ENCODE data around the gene OSR1.
"Not testable (repeated sequence)": the region's sequence is repeated elsewhere in the genome, so short reads cannot be mapped to it uniquely, and the experiment has no call there.

Gene OSR1

GRCh38 chr2:19358242-19359020 is at the start of gene OSR1:
OSR1 (minus strand) TSS chr2:19358623; CDS start chr2:19353805, 4,818 bp downstream.
- DNase-seq (ENCODE audit: low read depth in 4 of 4, low spot score in 1 of 4): no peak

GRCh38 chr2:19403785-19404184 is 45.4 kb upstream of the OSR1 start:
- DNase-seq (ENCODE audit: low read depth in 4 of 4, low spot score in 1 of 4): no peak

- DNase-seq (ENCODE audit: low read depth in 4 of 4, low spot score in 1 of 4): no peak
These were observed 33.8 kb upstream of the OSR1 start for GRCh38 chr2:19392191-19392590.

GRCh38 chr2:19389469-19389868 is 31.0 kb upstream of the OSR1 start:
- DNase-seq (ENCODE audit: low read depth in 4 of 4, low spot score in 1 of 4): not testable (repeated sequence)

GRCh38 chr2:19380532-19380931 is 22.1 kb upstream of the OSR1 start:
- DNase-seq (ENCODE audit: low read depth in 4 of 4, low spot score in 1 of 4): no peak

- no peak for DNase-seq (ENCODE audit: low read depth in 4 of 4, low spot score in 1 of 4)
These were observed 20.5 kb upstream of the OSR1 start for GRCh38 chr2:19378939-19379338.

- no peak for DNase-seq (ENCODE audit: low read depth in 4 of 4, low spot score in 1 of 4)
These were observed 19.3 kb upstream of the OSR1 start for GRCh38 chr2:19377717-19378116.

GRCh38 chr2:19373352-19373751 is 14.9 kb upstream of the OSR1 start:
- DNase-seq (ENCODE audit: low read depth in 4 of 4, low spot score in 1 of 4): no peak

- no peak for DNase-seq (ENCODE audit: low read depth in 4 of 4, low spot score in 1 of 4)
These were observed 13.7 kb upstream of the OSR1 start for GRCh38 chr2:19371996-19372582.

GRCh38 chr2:19369341-19369955 is 11.0 kb upstream of the OSR1 start:
- DNase-seq (ENCODE audit: low read depth in 4 of 4, low spot score in 1 of 4): no peak

GRCh38 chr2:19368760-19369159 is 10.3 kb upstream of the OSR1 start:
- DNase-seq (ENCODE audit: low read depth in 4 of 4, low spot score in 1 of 4): no peak

- DNase-seq (ENCODE audit: low read depth in 4 of 4, low spot score in 1 of 4): no peak
These were observed 8.9 kb upstream of the OSR1 start for GRCh38 chr2:19367326-19367725.

- DNase-seq (ENCODE audit: low read depth in 4 of 4, low spot score in 1 of 4): no peak
These were observed 6.7 kb upstream of the OSR1 start for GRCh38 chr2:19365126-19365525.

- DNase-seq (ENCODE audit: low read depth in 4 of 4, low spot score in 1 of 4): no peak
These were observed 5.6 kb upstream of the OSR1 start for GRCh38 chr2:19364014-19364413.

- DNase-seq (ENCODE audit: low read depth in 4 of 4, low spot score in 1 of 4): no peak
These were observed 5.0 kb upstream of the OSR1 start for GRCh38 chr2:19363474-19363778.

- DNase-seq (ENCODE audit: low read depth in 4 of 4, low spot score in 1 of 4): no peak
These were observed 4.5 kb upstream of the OSR1 start for GRCh38 chr2:19362755-19363473.

GRCh38 chr2:19362094-19362754 is 3.8 kb upstream of the OSR1 start:
- no peak for DNase-seq (ENCODE audit: low read depth in 4 of 4, low spot score in 1 of 4)

- no peak for DNase-seq (ENCODE audit: low read depth in 4 of 4, low spot score in 1 of 4)
These were observed 3.0 kb upstream of the OSR1 start for GRCh38 chr2:19361325-19361990.

GRCh38 chr2:19360966-19361321 is 2.5 kb upstream of the OSR1 start:
- DNase-seq (ENCODE audit: low read depth in 4 of 4, low spot score in 1 of 4): no peak

- DNase-seq (ENCODE audit: low read depth in 4 of 4, low spot score in 1 of 4): no peak
These were observed 2.0 kb upstream of the OSR1 start for GRCh38 chr2:19360266-19360965.

Data from stimulated activated CD4-positive, alpha-beta T cell treated with anti-CD3 and anti-CD28 coated beads, Interleukin-1b, Interleukin-23, amount 100 ng/mL, for 24 hours (primary cell).